NOMO-1 (cell line): ENCODE results near the gene AMIGO1.

Experiments used
- DNase-seq, 2 experiments: peaks; one replicate each; lab custom pipeline; 2025; ENCODE audit not compliant: unreplicated experiment in 2 of 2; lab: John Stamatoyannopoulos, UW

The AMIGO1 gene

GRCh38 chr1:109457819-109458218, 51.7 kb downstream of the AMIGO1 start:
- no peak for DNase-seq

GRCh38 chr1:109454497-109455133, 54.9 kb downstream of the AMIGO1 start:
- DNase-seq, result no peak
